HCT116 (cell line): ENCODE results near the gene DCP2. TPM values are rescaled to one million over a fixed set of nuclear protein-coding genes. Genes with fewer than 3 reads are reported as not detected.

Source experiments
- ATAC-seq: fragments of 200-7000 bp; cut with Tn5 transposase; 2 replicates; pipeline ENCODE4 v1.9.1; 2020; ENCODE audit warnings: mild to moderate bottlenecking, moderate library complexity
- BruUV-seq: library from RNA; stranded (reverse); fragments of 400-500 nt; replicated peaks from 2 replicates; lab custom pipeline; 2021; lab: Mats Ljungman, UMichigan
- CTCF ChIA-PET: fragments of 300-600 bp; sonication (Branson Sonifier 250); formaldehyde crosslinking; loops from one replicate; lab custom pipeline; 2021; ENCODE audit warnings: antibody characterized with exemption; lab: Charles Lee
- POLR2A ChIA-PET: fragments of 300-600, 350-600 bp; sonication (Branson Sonifier 250); formaldehyde crosslinking; loops from one replicate; lab custom pipeline; 2021; ENCODE audit warnings: antibody characterized with exemption; lab: Charles Lee
- RAD21 ChIA-PET, 2 experiments: fragments of 300-600 bp; sonication (Branson Sonifier 250); formaldehyde crosslinking; loops; one replicate each; lab custom pipeline; 2023; ENCODE audit warnings: low total read pairs in 2 of 2; ENCODE audit not compliant: uncharacterized antibody in 2 of 2, unreplicated experiment in 2 of 2, low non-redundant PET in 1 of 2; lab: Charles Lee
- DNase-seq: peaks from one replicate; pipeline ENCODE4 v3.0.0-alpha.2; 2010; ENCODE audit warnings: low read depth, low spot score
- H2AFZ ChIP-seq: fragments of 200-600 bp; shearing (Covaris generic), sonication (generic); 2 replicates; pipeline ENCODE4 v1.6.1; 2017; ENCODE audit warnings: low read depth, mixed run types, mixed read lengths, antibody characterized with exemption, low read length; ENCODE audit not compliant: poor library complexity, severe bottlenecking
- H3K27ac ChIP-seq: 2 replicates; pipeline ENCODE4 v1.5.1; 2012; ENCODE audit warnings: low read depth, low read length
- H3K27me3 ChIP-seq: fragments of 200-600 bp; sonication (generic); 2 replicates; pipeline ENCODE4 v1.6.1; 2016; ENCODE audit warnings: mixed run types, low read length, mixed read lengths; ENCODE audit not compliant: insufficient read depth
- H3K36me3 ChIP-seq, 2 experiments: fragments of 200-500 bp in 1 of 2; fragments of 200-600 bp in 1 of 2; sonication (Bioruptor generic) in 1 of 2; sonication (generic) in 1 of 2; 2 replicates each; pipeline versions ENCODE4 v1.5.1 to v1.6.1; 2014 to 2016; ENCODE audit warnings: low read length in 2 of 2, inconsistent platforms in 1 of 2, mixed read lengths in 1 of 2, mixed run types in 1 of 2; ENCODE audit not compliant: insufficient read depth in 2 of 2, control insufficient read depth in 1 of 2
- H3K4me1 ChIP-seq, 2 experiments: fragments of 200-600 bp in 1 of 2; sonication (generic) in 1 of 2; 2 replicates each; pipeline versions ENCODE4 v1.5.1 to v1.6.1; 2012 to 2017; ENCODE audit warnings: low read length in 2 of 2, inconsistent platforms in 1 of 2, mild to moderate bottlenecking in 1 of 2, mixed read lengths in 1 of 2, mixed run types in 1 of 2, moderate library complexity in 1 of 2; ENCODE audit not compliant: insufficient read depth in 2 of 2, control insufficient read depth in 1 of 2
- H3K4me2 ChIP-seq: fragments of 200-600 bp; sonication (generic); 2 replicates; pipeline ENCODE4 v1.6.1; 2017; ENCODE audit warnings: mixed run types, low read length, mixed read lengths
- H3K4me3 ChIP-seq, 2 experiments: fragments of 200-600 bp in 1 of 2; sonication (generic) in 1 of 2; replicated peaks in 1 of 2; 2 replicates each; pipeline ENCODE4 v1.5.1; 2011 to 2016; ENCODE audit warnings: low read length in 2 of 2, control low read depth in 1 of 2, low read depth in 1 of 2, mild to moderate bottlenecking in 1 of 2, mixed read lengths in 1 of 2, mixed run types in 1 of 2
- H3K79me2 ChIP-seq: fragments of 200-600 bp; sonication (generic); 2 replicates; pipeline ENCODE4 v1.6.1; 2017; ENCODE audit warnings: mild to moderate bottlenecking, mixed run types, low read length, moderate library complexity, mixed read lengths; ENCODE audit not compliant: insufficient read depth
- H3K9ac ChIP-seq: fragments of 200-600 bp; sonication (generic); 2 replicates; pipeline ENCODE4 v1.6.1; 2016; ENCODE audit warnings: low read length, mixed read lengths
- H3K9me2 ChIP-seq: fragments of 200-600 bp; sonication (generic), shearing (Covaris generic); 2 replicates; pipeline ENCODE4 v1.6.1; 2017; ENCODE audit warnings: mixed run types, mild to moderate bottlenecking, moderate library complexity; ENCODE audit not compliant: insufficient read depth
- H3K9me3 ChIP-seq, 2 experiments: fragments of 200-500 bp in 1 of 2; fragments of 200-600 bp in 1 of 2; sonication (Bioruptor generic) in 1 of 2; sonication (generic) in 1 of 2; 2 replicates each; pipeline ENCODE4 v1.6.1; 2014 to 2017; ENCODE audit warnings: low read length in 2 of 2, mixed read lengths in 2 of 2, inconsistent platforms in 1 of 2, low read depth in 1 of 2, mild to moderate bottlenecking in 1 of 2, mixed run types in 1 of 2, moderate library complexity in 1 of 2; ENCODE audit not compliant: control insufficient read depth in 1 of 2, insufficient read depth in 1 of 2
- H4K20me1 ChIP-seq: fragments of 200-600 bp; sonication (generic), shearing (Covaris generic); 2 replicates; pipeline ENCODE4 v1.6.1; 2017; ENCODE audit warnings: mixed run types, mild to moderate bottlenecking, moderate library complexity; ENCODE audit not compliant: insufficient read depth
- CTCF ChIP-seq, 3 experiments: fragments of 200-600 bp in 1 of 3; sonication (generic) in 1 of 3; IDR thresholded peaks in 2 of 3; conservative IDR thresholded peaks in 1 of 3; 2 replicates each; pipeline ENCODE4 v1.5.1; 2012 to 2017; ENCODE audit warnings: low read depth in 2 of 3, low read length in 2 of 3, antibody characterized with exemption in 1 of 3, borderline replicate concordance in 1 of 3, control low read depth in 1 of 3, mild to moderate bottlenecking in 1 of 3, mixed read lengths in 1 of 3, mixed run types in 1 of 3, moderate library complexity in 1 of 3; ENCODE audit not compliant: insufficient read depth in 1 of 3
- EGR1 ChIP-seq: IDR thresholded peaks from 2 replicates; pipeline ENCODE4 v1.6.1; 2012; ENCODE audit warnings: low read depth
- EZH2 ChIP-seq: fragments of 200-600 bp; sonication (generic); IDR thresholded peaks from 2 replicates; pipeline ENCODE4 v1.6.1; 2017; ENCODE audit warnings: antibody characterized with exemption, mixed run types
- EZH2phosphoT487 ChIP-seq: fragments of 200-600 bp; IDR thresholded peaks from 2 replicates; pipeline ENCODE4 v1.6.1; 2018; ENCODE audit warnings: antibody characterized with exemption, borderline replicate concordance
- FOSL1 ChIP-seq: IDR thresholded peaks from 2 replicates; pipeline ENCODE4 v1.6.1; 2012; ENCODE audit warnings: low read depth
- RAD21 ChIP-seq: IDR thresholded peaks from 2 replicates; pipeline ENCODE4 v1.6.1; 2012; ENCODE audit warnings: low read depth, mild to moderate bottlenecking
- REST ChIP-seq: IDR thresholded peaks from 2 replicates; pipeline ENCODE4 v1.6.1; 2012; ENCODE audit warnings: low read depth
- SIN3A ChIP-seq: IDR thresholded peaks from 2 replicates; pipeline ENCODE4 v1.6.1; 2012; ENCODE audit warnings: low read depth
- ZBTB33 ChIP-seq: IDR thresholded peaks from 2 replicates; pipeline ENCODE4 v1.6.1; 2011; ENCODE audit warnings: mild to moderate bottlenecking, low read length, moderate library complexity; ENCODE audit not compliant: insufficient replicate concordance; ENCODE audit errors: extremely low read depth
- ZFX ChIP-seq: fragments of 450-650 bp; IDR thresholded peaks from 2 replicates; pipeline ENCODE4 v1.6.1; 2017
- ZNF274 ChIP-seq: fragments of 200-500 bp; sonication (Bioruptor generic); IDR thresholded peaks from 2 replicates; pipeline ENCODE4 v1.6.1; 2014; ENCODE audit warnings: mild to moderate bottlenecking, low read depth, low read length, inconsistent platforms
- intact Hi-C: fragments of 100-400 bp; cut with micrococcal nuclease; formaldehyde crosslinking; loops from 2 replicates; pipeline ENCODE4 v1.10.0; 2022
- total RNA-seq: library from RNA; stranded (reverse); gene quantifications from one replicate; pipeline ENCODE4 v1.2.1, GENCODE V29; 2021; ENCODE audit not compliant: unreplicated experiment

Gene DCP2
- total RNA-seq, 1 experiment from 2014 or later, result 57.1 TPM

GRCh38 chr5:113029614-113030013, 53.0 kb downstream of the DCP2 start:
- Histone ChIP-seq H2AFZ (no peak overlapping the region), H3K4me3 (no peak overlapping the region), H3K4me1 (peaks cover 0 to 10% of the 10 kb centered on the region in 2 experiments; a peak in 1 of 4 replicates), H3K79me2 (no peaks in the 10 kb centered on the region), H3K9me3 (no peaks in the 10 kb centered on the region), H3K9me2 (no peaks in the 10 kb centered on the region), H3K36me3 (peaks cover 3 to 15% of the 10 kb centered on the region in 2 experiments; a peak in 2 of 4 replicates), H3K4me2 (no peak overlapping the region), H4K20me1 (no peaks in the 10 kb centered on the region), H3K27me3 (no peaks in the 10 kb centered on the region), H3K9ac (no peak overlapping the region), H3K27ac (no peak overlapping the region)
- DNase-seq (no peak), ATAC-seq (no peak)
- ChIA-PET POLR2A (no interaction called here), RAD21 (no interaction called here), CTCF (no interaction called here)
- no TSS peak for BruUV-seq
- TF ChIP-seq EZH2phosphoT487, result no peak
- TF ChIP-seq ZBTB33, result no peak
- intact Hi-C loops, result no loop called here

- Histone ChIP-seq H4K20me1 (no peaks in the 10 kb centered on the region), H3K4me2 (no peak overlapping the region), H3K79me2 (no peaks in the 10 kb centered on the region), H3K9me2 (no peaks in the 10 kb centered on the region), H3K9ac (no peak overlapping the region), H3K9me3 (no peaks in the 10 kb centered on the region), H3K27me3 (no peaks in the 10 kb centered on the region), H3K4me3 (no peak overlapping the region), H3K27ac (no peak overlapping the region), H3K4me1 (peaks cover 0 to 10% of the 10 kb centered on the region in 2 experiments; a peak in 1 of 4 replicates), H3K36me3 (peaks cover 3 to 11% of the 10 kb centered on the region in 2 experiments; a peak in 2 of 4 replicates), H2AFZ (no peak overlapping the region)
- ATAC-seq (no peak), DNase-seq (no peak)
- ChIA-PET POLR2A (no interaction called here), RAD21 (no interaction called here), CTCF (no interaction called here)
- intact Hi-C loops, result no loop called here
- BruUV-seq, result TSS peak; percentile 7
- TF ChIP-seq CTCF (IDR thresholded peaks at IDR 0.05 in 2 of 3, conservative IDR thresholded peaks at IDR 0.05 in 1 of 3; ENCODE audit: borderline replicate concordance in 1 of 3, insufficient read depth in 1 of 3, low read depth in 2 of 3, low read length in 2 of 3) (no peak), FOSL1 (no peak), EZH2 (no peak), SIN3A (no peak), ZNF274 (no peak), RAD21 (no peak), REST (no peak), ZFX (no peak), EGR1 (no peak)
These were observed 54.5 kb downstream of the DCP2 start for GRCh38 chr5:113031104-113031503.
